ENCODE data around the gene MYH14.

GRCh38 chr19:50257141-50257540, 53.7 kb downstream of the MYH14 start:
- TF ChIP-seq CTCF (IDR thresholded peaks at IDR 0.05; ENCODE audit: insufficient read depth, low read length, poor library complexity, severe bottlenecking) (no peak), EZH2phosphoT487 (conservative IDR thresholded peaks at IDR 0.05; ENCODE audit: low read length) (no peak)
